Measurements from ENCODE around the gene LRRC4C.
"Not testable (repeated sequence)": the region's sequence is repeated elsewhere in the genome, so short reads cannot be mapped to it uniquely, and the experiment has no call there.

LRRC4C gene

DNA sequence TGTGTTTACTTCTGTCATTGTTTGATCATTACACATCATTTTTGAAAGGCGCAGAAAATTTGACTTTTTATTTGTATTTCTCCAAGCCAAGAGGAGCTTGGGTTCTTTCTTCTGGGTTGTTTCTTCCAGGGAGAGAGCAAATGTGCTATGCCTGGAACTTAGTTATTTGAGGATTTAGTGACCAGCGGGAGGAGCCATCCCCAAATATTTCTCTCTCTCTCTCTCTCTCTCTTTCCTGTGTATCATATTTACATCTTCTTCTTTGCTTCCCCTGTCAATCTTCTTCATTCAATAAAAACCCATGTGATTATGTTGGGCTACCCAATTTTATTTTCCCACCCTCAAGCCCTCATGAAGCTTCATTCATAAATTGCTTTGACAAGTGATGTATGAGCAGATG, 534.5 kb downstream of the LRRC4C start:
- H3K23ac ChIP-seq (ENCODE audit: low read length), result no peak overlapping the region
- H4K8ac ChIP-seq (ENCODE audit: low read depth, low read length), result no peak overlapping the region
- no CpG with 5 or more reads among the region's 2 CpGs for WGBS (ENCODE audit: extremely low coverage, insufficient coverage, insufficient read length)
- H2BK5ac ChIP-seq (ENCODE audit: low read depth, low read length, poor library complexity), result no peak overlapping the region
- H3K27ac ChIP-seq (ENCODE audit: low read depth, low read length), result no peak overlapping the region
- no peak overlapping the region for H2BK12ac ChIP-seq (ENCODE audit: low read length)
- H3K4me1 ChIP-seq (ENCODE audit: control insufficient read depth in 1 of 2, insufficient read depth in 2 of 2, low read length in 2 of 2), result no peaks in the 10 kb centered on the region
- no peak overlapping the region for H3K4me3 ChIP-seq (ENCODE audit: low read depth, low read length)
- DNase-seq, result no peak
- no peaks in the 10 kb centered on the region for H3K27me3 ChIP-seq (ENCODE audit: insufficient read depth, low read length)
- H4K91ac ChIP-seq (ENCODE audit: low read depth, low read length), result no peak overlapping the region
- H3K9me3 ChIP-seq (ENCODE audit: insufficient read depth, low read depth, low read length), result no peaks in the 10 kb centered on the region
- no peak overlapping the region for H2AFZ ChIP-seq (ENCODE audit: insufficient read depth, low read length, poor library complexity)
- no peak overlapping the region for H3K14ac ChIP-seq (ENCODE audit: low read length)
- H3K4me2 ChIP-seq (ENCODE audit: low read length), result no peak overlapping the region
- H3K18ac ChIP-seq (ENCODE audit: low read length), result no peak overlapping the region
- H3K79me1 ChIP-seq (ENCODE audit: low read length), result no peaks in the 10 kb centered on the region
- H3K36me3 ChIP-seq (ENCODE audit: control insufficient read depth in 1 of 2, insufficient read depth in 2 of 2, low read length in 2 of 2), result no peaks in the 10 kb centered on the region
- H3K9ac ChIP-seq (ENCODE audit: low read length), result no peak overlapping the region
- H2AK5ac ChIP-seq (ENCODE audit: low read length), result no peak overlapping the region
- H4K12ac ChIP-seq (ENCODE audit: low read depth, low read length), result no peak overlapping the region
- no peaks in the 10 kb centered on the region for H3K79me2 ChIP-seq (ENCODE audit: control insufficient read depth, insufficient read depth, low read length, poor library complexity)
- no peak overlapping the region for H3K4ac ChIP-seq (ENCODE audit: low read depth, low read length)
- H2BK120ac ChIP-seq (ENCODE audit: insufficient read depth, low read length, poor library complexity), result no peak overlapping the region

DNA sequence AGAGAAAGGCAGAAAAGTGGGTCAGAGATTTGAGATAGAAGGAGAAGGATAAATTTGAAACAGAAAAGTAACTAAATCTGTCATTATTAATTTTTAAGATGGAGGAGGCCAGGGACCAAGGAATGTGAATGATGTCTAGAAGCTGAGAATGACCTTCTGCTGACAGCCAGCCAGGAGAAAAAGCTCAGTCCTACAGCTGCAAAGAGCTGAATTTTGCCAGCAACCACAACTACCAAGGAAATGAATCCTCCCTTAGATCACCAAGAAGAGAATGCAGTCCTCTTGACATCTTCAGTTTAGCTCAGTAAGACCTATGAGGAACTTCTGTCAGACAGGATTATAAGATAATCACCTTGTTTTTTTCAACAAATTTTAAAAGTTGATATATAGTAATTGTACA, 538.2 kb downstream of the LRRC4C start:
- Histone ChIP-seq H3K79me2 (ENCODE audit: control insufficient read depth, insufficient read depth, low read length, poor library complexity) (no peaks in the 10 kb centered on the region), H4K91ac (ENCODE audit: low read depth, low read length) (no peak overlapping the region), H3K4ac (ENCODE audit: low read depth, low read length) (no peak overlapping the region), H2BK12ac (ENCODE audit: low read length) (no peak overlapping the region), H3K9me3 (ENCODE audit: insufficient read depth, low read depth, low read length) (no peaks in the 10 kb centered on the region), H3K79me1 (ENCODE audit: low read length) (no peaks in the 10 kb centered on the region), H3K9ac (ENCODE audit: low read length) (no peak overlapping the region), H2BK120ac (ENCODE audit: insufficient read depth, low read length, poor library complexity) (no peak overlapping the region), H3K14ac (ENCODE audit: low read length) (no peak overlapping the region), H3K36me3 (ENCODE audit: control insufficient read depth in 1 of 2, insufficient read depth in 2 of 2, low read length in 2 of 2) (no peaks in the 10 kb centered on the region), H3K23ac (ENCODE audit: low read length) (no peak overlapping the region), H2AK5ac (ENCODE audit: low read length) (no peak overlapping the region), H3K4me1 (ENCODE audit: control insufficient read depth in 1 of 2, insufficient read depth in 2 of 2, low read length in 2 of 2) (no peaks in the 10 kb centered on the region), H3K4me2 (ENCODE audit: low read length) (no peak overlapping the region), H2AFZ (ENCODE audit: insufficient read depth, low read length, poor library complexity) (no peak overlapping the region), H3K27ac (ENCODE audit: low read depth, low read length) (no peak overlapping the region), H3K18ac (ENCODE audit: low read length) (no peak overlapping the region), H3K4me3 (ENCODE audit: low read depth, low read length) (no peak overlapping the region), H4K8ac (ENCODE audit: low read depth, low read length) (no peak overlapping the region), H2BK5ac (ENCODE audit: low read depth, low read length, poor library complexity) (no peak overlapping the region), H3K27me3 (ENCODE audit: insufficient read depth, low read length) (no peaks in the 10 kb centered on the region), H4K12ac (ENCODE audit: low read depth, low read length) (no peak overlapping the region)
- DNase-seq, result no peak

DNA sequence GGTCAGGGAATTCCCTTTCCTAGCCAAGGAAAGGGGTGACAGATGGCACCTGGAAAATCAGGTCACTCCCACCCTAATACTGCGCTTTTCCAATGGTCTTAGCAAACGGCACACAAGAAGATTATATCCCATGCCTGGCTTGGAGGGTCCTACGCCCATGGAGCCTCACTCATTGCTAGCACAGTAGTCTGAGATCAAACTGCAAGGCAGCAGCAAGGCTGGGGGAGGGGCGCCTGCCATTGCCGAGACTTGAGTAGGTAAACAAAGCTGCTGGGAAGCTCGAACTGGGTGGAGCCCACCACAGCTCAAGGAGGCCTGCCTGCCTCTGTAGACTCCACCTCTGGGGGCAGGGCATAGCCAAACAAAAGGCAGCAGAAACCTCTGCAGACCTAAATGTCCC, 548.7 kb downstream of the LRRC4C start:
- H3K79me2 ChIP-seq (ENCODE audit: control insufficient read depth, insufficient read depth, low read length, poor library complexity); H3K9me3 ChIP-seq (ENCODE audit: insufficient read depth, low read depth, low read length); H3K4me3 ChIP-seq (ENCODE audit: low read depth, low read length); H3K4me2 ChIP-seq (ENCODE audit: low read length); DNase-seq; H4K8ac ChIP-seq (ENCODE audit: low read depth, low read length); H2BK5ac ChIP-seq (ENCODE audit: low read depth, low read length, poor library complexity); H3K14ac ChIP-seq (ENCODE audit: low read length); H2AK5ac ChIP-seq (ENCODE audit: low read length); H3K23ac ChIP-seq (ENCODE audit: low read length); H3K36me3 ChIP-seq (ENCODE audit: control insufficient read depth in 1 of 2, insufficient read depth in 2 of 2, low read length in 2 of 2); H3K4me1 ChIP-seq (ENCODE audit: control insufficient read depth in 1 of 2, insufficient read depth in 2 of 2, low read length in 2 of 2); H3K27me3 ChIP-seq (ENCODE audit: insufficient read depth, low read length); H4K91ac ChIP-seq (ENCODE audit: low read depth, low read length); H3K18ac ChIP-seq (ENCODE audit: low read length); H3K4ac ChIP-seq (ENCODE audit: low read depth, low read length); H3K79me1 ChIP-seq (ENCODE audit: low read length); H2AFZ ChIP-seq (ENCODE audit: insufficient read depth, low read length, poor library complexity); H3K27ac ChIP-seq (ENCODE audit: low read depth, low read length); H2BK120ac ChIP-seq (ENCODE audit: insufficient read depth, low read length, poor library complexity); H3K9ac ChIP-seq (ENCODE audit: low read length); H2BK12ac ChIP-seq (ENCODE audit: low read length); H4K12ac ChIP-seq (ENCODE audit: low read depth, low read length): not testable (repeated sequence)
- no CpG with 5 or more reads among the region's 6 CpGs for WGBS (ENCODE audit: extremely low coverage, insufficient coverage, insufficient read length)

DNA sequence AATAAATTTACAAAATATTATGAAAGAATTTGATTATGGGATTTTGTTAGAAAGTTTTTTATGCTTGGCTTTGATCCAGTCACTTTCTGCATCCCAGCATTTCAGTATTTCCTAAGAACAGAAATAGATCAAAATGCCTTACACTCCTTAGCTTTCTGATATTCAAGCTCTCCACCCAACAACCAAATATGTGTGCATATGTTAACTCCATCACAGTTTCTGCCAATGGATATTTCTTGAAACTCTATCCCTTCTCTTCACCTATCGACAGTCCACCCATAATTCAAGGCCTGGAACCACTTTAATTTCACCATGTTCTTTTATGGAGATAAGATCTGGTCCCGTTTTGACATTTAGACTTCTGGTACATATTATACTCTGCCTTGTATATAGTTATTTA, 565.0 kb downstream of the LRRC4C start:
- Histone ChIP-seq H3K27me3 (ENCODE audit: insufficient read depth, low read length) (no peaks in the 10 kb centered on the region), H2AK5ac (ENCODE audit: low read length) (no peak overlapping the region), H3K79me1 (ENCODE audit: low read length) (no peaks in the 10 kb centered on the region), H3K9me3 (ENCODE audit: insufficient read depth, low read depth, low read length) (no peaks in the 10 kb centered on the region), H3K23ac (ENCODE audit: low read length) (no peak overlapping the region), H3K4ac (ENCODE audit: low read depth, low read length) (no peak overlapping the region), H3K79me2 (ENCODE audit: control insufficient read depth, insufficient read depth, low read length, poor library complexity) (no peaks in the 10 kb centered on the region), H2BK120ac (ENCODE audit: insufficient read depth, low read length, poor library complexity) (no peak overlapping the region), H4K8ac (ENCODE audit: low read depth, low read length) (no peak overlapping the region), H3K18ac (ENCODE audit: low read length) (no peak overlapping the region), H3K36me3 (ENCODE audit: control insufficient read depth in 1 of 2, insufficient read depth in 2 of 2, low read length in 2 of 2) (no peaks in the 10 kb centered on the region), H3K14ac (ENCODE audit: low read length) (no peak overlapping the region), H3K9ac (ENCODE audit: low read length) (no peak overlapping the region), H4K12ac (ENCODE audit: low read depth, low read length) (no peak overlapping the region), H2AFZ (ENCODE audit: insufficient read depth, low read length, poor library complexity) (no peak overlapping the region), H3K27ac (ENCODE audit: low read depth, low read length) (no peak overlapping the region), H3K4me2 (ENCODE audit: low read length) (no peak overlapping the region), H3K4me1 (ENCODE audit: control insufficient read depth in 1 of 2, insufficient read depth in 2 of 2, low read length in 2 of 2) (no peaks in the 10 kb centered on the region), H4K91ac (ENCODE audit: low read depth, low read length) (no peak overlapping the region), H2BK5ac (ENCODE audit: low read depth, low read length, poor library complexity) (no peak overlapping the region), H2BK12ac (ENCODE audit: low read length) (no peak overlapping the region), H3K4me3 (ENCODE audit: low read depth, low read length) (no peak overlapping the region)
- WGBS (ENCODE audit: extremely low coverage, insufficient coverage, insufficient read length), result no CpG with 5 or more reads among the region's 2 CpGs
- DNase-seq, result no peak
